Ureter (tissue), 1 donor: ENCODE data around the gene RPL31. TPM values are rescaled to one million over a fixed set of nuclear protein-coding genes. Genes with fewer than 3 reads are reported as not detected.

Experiments
- DNase-seq: peaks from one replicate; pipeline ENCODE4 v3.0.0-alpha.2; 2020; ENCODE audit warnings: low spot score
- total RNA-seq: library from RNA; stranded (reverse); gene quantifications from one replicate; pipeline ENCODE4 v1.2.4, GENCODE V29; 2023
- donor health status: DM: yes; HTN: yes; CAD: no.

The RPL31 gene
- total RNA-seq, 1 donor from 2014 or later, result 1,638 TPM

DNA sequence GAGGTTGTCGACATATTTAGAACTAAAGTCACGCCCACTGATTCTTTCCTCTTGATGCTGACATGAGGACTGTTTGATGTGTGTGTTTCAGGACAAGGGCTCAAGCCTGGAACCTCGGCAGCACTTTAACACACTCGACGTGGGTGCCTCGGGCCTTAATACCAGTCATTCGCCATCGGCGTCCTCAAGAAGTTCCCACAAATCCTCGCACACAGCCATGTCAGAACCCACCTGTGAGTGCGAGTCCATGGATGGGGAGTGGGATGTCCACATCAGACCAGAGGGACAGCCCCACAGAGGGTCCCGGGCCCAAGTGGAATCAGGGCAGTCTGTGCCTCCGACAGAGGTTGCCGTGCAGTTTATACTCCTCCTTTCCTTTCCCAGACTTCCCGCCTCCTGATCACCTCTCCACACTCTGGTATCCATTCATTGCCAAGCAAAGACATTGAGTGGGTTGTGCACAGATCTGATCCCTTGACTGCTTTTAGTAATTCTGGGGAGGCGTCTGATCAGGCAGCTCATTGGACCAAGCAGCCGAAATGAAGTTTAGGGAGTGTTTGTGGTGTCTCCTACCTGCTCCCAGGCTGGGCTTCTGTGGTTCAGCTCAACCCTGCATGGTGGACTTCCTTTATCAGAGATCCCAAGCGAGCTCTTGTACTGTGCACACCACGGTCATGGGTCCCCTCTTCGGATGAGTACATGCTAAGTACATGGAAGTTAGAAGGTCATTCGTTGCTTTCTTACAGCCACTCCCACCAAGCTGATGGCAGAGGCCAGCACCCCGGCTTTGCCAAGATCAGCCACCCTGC is 27.2 kb upstream of the RPL31 start:
- no peak for DNase-seq

DNA sequence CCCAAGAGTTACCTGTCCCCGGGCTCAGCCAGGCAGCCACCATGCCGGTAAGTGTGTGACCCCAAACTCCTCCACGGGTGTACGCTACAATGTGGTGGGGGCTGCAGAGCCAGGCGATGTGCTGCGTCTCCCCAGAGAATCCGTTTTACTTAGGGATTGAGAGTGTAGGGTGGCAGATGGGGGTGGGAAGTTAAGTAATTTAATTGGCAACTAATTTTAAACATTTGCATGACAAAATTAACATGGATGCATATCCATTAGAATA is 26.6 kb upstream of the RPL31 start:
- DNase-seq, result no peak

DNA sequence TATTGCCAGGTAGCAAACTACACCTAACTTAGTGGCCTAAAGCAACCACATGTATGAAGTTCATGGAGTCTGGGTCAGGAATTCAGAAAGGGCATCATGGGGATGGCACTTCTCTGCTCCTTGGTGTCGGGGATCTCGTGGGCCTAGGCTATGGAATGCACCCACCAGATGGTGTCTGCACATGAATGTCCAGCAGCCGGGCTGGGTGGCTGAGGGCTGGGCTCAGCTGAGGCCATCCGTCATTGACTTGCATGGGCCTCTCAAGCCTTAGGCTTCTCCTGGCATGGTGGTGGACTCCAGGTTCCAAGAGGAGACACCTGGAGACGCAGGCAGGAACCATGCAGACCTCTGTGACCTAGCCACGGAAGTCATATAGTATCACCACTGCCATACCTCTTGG is 26.0 kb upstream of the RPL31 start:
- DNase-seq, result no peak

DNA sequence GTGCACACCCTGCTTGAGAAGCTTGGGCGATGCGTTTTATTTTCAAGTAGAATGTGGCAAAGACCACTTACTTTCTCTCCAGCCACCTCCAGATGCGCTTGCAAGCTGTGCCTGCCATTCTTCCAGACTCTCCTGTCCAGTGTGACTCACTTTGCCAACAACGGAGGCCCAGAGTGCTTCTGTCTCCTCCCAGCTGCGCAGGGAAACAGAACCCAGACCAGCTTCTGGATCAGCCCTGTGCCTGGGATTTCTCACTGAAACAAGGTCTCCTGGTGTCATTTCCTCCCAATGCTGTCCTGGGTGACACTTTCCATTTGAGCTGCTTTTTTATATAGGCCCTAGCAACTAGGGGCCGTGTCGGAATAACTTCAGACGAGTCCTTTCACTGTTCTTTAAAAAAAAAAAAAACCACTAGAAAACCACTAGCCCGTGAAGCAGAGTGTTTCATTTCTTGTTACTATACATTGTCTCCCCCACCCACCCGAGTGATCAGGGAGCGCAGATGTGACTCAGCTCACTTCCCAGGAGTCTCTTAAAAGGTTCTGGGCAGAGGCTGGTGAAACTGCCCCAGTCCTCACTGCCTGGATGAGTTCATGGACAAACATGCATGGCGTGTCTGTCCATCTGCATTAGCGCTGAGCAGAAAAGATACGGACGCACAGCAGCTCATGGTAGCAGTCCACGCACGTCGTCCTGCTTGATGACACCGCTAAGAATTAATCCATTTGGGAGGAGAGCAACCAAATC is 25.3 kb upstream of the RPL31 start:
- DNase-seq, result no peak

DNA sequence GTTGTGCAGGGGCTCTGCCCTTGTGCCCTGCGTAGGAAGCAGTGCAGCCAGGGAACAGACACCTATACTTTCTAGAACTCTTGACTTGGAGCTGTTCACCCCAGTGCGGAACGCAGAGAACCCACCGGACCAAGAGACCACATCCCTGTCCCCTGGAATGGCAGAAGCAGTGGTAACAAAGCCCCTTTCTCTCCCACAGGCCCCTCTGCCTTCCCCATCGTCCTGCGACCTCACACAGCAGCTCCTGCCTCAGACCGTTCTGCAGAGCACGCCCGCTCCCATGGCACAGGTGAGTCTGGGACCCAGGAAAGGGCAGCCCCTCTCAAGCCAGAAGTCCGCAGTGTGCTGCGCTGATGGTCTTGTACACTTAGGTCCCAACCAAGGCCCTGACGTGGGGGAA is 24.6 kb upstream of the RPL31 start:
- no peak for DNase-seq

DNA sequence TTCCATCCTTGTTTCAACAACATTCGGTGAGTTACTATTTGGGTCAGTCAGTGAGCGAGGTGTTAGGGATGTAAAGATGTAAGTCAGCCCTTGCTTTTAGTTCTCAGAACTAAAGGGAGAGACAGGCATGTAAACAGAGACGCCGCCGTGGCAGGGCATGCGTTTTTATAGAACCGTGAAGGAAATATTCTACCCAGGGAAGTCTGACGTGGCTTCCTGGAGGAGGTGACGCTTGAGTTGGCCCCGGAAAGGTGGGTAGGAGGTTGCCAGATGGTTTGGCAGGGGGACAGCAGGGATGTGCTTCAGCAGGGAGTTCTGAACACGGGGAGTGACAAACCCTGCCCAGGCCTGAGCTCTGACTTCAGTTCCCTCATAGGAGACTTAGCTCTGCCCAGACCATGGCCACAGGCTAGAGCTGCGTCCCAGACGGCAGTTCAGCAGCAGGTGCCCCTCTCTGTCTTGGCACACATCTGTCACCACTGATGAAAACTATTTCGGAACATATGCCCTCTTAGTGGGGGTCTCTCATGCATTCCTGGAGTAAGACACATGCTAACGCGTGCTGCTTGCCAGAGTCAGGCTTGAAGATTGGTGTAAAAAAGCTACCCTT is 23.4 kb upstream of the RPL31 start:
- DNase-seq, result no peak

DNA sequence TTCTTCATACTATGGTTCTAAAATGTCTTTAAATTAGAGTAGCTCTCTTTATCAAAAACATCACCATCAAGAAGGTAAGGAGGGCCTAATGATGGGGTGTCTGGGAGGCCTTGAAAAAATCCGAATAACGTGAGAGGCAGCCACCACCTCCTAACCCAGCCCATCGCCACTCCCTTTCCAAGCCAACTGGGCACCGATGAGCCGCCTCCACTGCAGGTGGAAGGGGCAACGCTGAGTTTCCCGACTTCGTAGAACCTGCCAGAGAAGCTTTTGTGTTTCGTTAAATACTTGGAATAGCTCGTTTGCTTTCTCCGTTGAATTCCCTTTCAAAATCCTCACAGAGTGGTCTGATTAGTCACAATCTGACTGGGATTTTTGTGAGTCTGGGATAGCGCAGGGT is 22.0 kb upstream of the RPL31 start:
- DNase-seq, result no peak

DNA sequence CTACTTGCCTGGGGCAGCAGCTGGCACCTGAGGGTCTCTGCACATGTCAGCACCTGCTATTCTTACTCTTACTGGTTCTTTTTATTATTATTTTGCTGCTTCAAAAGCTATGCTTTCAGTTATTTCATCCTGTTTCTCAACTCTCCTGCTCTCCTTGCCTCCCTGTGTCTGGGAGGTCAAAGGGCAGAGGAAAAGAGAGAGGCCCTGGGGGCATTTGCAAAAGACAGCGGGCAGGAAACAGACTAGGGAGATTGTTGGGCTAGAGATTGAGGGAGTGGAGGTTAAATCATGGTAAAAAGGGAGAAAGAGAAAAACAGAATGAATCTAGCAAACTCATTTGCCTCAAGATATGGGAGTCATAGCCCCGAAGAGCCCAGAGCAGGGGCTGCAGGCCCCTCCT is 21.1 kb upstream of the RPL31 start:
- no peak for DNase-seq

DNA sequence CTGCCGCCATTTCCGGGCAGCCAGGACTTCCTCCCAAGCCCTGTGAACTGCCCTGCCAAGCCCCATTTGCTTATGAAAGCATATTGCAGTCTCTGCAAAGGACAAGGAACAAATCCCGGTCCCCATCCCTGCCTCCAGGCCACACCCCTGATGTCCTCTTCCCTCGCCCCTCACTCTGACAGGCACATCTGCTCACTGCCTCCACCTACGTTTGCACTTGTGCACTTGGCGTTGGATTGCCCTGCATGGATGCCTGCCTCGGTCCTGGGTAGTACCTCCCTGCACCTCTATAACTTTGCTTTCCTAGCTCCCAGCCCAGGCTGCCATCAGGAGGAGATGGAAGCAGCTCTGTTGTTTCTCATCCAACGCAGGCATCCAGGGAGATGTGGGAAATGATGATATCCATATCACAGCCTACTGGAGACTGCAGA is 19.6 kb upstream of the RPL31 start:
- DNase-seq, result no peak

DNA sequence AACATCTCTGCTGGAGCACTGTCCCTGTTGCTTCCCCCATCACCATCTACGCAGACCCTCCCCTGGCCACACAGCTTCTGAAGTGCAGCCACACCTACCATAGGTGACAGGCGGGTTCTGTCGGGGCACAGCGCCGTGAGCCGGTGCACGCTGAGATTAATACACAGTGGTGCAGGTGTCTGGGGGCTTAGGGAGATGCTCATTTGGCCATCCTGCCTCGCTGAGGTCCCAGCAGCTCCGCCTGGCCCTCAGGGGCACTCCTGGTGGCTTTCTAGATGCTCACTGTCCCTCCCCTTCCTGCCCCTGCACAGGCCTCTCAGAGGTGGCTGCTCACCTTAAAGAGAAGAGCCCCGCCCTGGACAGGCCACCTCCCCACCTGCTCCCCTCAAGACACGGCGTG is 18.9 kb upstream of the RPL31 start:
- no peak for DNase-seq

DNA sequence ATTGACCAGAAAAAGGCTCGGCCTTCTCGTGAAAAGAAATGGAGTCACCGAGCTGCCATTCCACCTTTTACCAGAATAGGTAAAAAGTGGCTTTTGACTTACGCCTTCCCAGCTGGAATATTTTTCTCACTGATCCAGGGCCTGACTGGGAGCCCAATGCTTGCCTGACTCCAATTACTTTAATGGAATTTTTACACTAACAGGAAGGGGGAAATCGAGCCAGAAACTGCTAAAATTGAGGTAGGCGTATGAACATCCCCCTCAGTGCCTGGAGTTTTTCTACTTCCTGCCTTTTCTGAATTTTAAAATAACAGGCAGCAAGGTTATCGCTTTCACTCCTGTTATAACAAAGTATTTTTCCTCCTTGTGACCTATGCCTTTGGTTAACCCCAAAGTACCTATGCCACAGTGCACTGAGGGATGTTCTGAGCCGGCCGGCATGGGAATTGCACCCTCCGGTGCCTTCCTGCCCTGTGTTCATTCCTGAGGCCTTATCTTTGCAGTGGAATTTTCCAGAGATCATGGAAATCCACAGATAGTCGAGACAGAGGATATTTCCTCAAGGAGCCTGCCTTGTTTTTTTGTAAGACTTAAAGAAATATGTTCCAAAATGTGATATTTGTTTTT is 18.3 kb upstream of the RPL31 start:
- no peak for DNase-seq

DNA sequence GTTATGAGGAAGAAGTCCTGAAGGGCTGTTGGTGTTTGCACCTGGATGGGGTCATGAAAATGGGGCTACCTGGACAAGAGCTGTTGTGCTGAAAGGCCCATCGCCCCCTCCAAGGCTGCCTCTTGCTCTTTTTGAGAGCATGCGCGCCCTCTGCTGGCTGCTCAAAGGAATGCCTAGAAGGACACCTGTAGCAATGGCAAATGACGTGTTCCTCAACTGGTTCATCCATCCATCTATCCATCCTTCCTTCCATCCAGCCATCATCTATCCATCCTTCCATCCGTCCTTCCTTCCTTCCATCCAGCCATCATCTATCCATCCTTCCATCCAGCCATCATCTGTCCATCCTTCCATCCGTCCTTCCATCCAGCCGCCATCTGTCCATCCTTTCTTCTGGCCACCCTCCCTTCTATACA is 17.2 kb upstream of the RPL31 start:
- DNase-seq, result peak; percentile 65

DNA sequence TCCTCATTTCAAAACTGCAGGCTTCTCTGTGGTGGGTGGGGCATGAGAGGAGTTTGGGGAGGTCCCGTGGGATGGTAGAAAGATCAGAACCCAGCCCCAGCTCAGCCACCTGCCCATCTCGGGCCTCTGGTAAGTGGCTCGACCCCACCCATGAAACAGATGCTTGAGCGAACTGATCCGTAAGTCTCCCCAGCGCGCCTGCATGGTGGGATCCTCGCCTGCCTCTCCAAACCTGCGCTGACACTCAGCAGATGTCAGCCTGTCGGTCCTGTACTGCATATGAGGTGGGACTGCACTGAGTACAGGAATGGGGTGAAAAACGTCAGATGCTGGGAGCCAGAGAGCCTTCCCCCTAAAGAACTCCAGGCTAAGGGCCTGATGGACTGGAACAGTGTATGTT is 15.9 kb upstream of the RPL31 start:
- DNase-seq, result no peak

DNA sequence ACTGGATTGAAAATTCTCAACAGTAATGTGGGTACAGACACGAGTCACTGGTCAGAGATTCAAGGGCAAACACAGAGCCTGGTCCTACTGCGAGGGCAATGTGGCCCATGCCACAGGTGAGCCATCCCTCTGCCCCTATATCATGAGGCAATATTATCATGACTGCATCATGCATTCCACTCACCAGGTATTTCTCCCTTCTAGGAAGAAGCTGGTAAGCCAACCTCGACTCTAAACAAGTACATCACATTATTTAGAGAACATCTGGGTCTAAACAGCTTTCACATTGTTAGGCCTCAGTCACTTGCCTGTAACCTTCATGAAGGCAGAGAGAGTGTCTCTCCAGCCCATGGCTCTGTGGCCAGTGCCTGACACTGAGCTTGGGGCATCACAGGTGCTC is 14.6 kb upstream of the RPL31 start:
- DNase-seq, result no peak

DNA sequence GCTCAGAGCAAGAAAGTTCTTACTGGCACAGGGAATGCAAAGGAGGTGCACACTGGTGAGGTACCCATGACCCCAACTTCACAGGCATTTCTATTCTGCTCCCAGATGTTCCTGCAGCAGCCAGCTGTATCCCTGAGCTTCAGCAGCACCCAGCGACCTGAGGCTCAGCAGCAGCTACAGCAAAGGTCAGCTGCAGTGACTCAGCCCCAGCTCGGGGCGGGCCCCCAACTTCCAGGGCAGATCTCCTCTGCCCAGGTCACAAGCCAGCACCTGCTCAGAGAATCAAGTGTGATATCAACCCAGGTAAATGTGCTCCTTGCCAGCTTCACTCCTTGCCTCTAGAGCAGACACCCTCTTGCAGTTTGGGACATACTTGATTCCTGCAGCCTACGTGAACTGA is 14.1 kb upstream of the RPL31 start:
- no peak for DNase-seq

DNA sequence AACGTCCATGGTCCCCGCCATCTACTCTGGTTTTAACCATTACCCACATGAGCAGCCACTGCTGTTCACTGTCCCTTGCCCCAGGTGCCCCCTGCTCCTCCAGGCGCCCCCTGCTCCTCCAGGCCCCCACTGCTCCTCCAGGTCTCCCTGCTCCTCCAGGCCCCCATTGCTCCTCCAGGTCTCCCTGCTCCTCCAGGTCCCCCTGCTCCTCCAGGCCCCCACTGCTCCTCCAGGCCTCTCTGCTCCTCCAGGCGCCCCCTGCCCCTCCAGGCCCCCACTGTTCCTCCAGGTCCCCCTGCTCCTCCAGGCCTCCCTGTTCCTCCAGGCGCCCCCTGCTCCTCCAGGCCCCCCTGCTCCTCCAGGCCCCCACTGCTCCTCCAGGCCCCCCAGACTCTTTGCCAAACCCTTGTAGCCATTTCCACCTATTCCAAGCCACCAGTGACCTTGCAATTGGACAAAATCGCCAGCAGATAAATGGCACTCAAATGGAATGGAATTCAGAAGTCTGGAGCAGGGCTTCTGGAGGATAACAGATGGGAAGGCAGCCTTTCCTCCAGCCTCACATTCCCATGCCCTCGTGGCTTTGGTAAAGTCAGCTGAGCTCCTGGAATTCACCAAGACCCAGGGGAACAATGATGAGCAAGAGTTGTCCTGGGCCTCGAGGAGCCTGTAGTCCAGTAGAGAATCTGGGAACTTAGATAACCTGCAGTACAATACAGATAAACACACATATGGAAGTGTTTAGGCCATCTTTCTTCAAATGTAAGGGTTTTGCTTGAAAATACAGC is 13.3 kb upstream of the RPL31 start:
- DNase-seq, result no peak

DNA sequence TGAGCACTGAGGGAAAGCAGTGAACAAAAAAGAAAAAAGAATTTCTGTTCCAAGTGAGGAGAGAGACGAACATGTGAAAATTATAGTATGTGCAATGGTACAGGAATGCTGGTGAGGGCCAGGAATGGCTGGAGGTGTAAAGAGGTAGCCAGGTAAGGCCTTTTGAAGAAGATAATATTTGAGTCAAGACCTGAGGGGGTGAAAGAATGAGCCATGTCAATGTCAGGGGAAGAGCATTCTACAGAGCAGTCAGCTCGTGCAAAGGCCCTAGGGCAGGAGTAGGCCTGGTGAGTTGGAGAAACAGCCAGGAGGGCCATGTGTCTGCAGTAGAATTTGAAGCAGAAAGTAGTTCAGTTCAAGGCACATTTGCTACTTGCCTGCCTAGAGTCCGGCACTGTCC is 12.4 kb upstream of the RPL31 start:
- no peak for DNase-seq

DNA sequence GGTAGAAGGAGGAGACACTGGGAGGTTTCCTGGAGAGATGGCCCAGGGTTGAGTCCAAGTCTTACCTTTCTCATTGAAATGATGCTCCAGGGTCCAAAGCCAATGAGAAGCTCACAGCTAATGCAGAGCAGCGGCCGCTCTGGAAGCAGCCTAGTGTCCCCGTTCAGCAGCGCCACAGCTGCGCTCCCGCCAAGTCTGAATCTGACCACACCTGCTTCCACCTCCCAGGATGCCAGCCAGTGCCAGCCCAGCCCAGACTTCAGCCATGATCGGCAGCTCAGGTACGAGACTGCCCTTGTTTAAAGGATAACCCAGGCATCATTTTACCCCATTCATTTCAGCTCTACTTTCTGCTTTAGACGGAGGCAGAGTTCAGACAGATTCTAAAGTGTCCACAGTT is 11.9 kb upstream of the RPL31 start:
- no peak for DNase-seq

DNA sequence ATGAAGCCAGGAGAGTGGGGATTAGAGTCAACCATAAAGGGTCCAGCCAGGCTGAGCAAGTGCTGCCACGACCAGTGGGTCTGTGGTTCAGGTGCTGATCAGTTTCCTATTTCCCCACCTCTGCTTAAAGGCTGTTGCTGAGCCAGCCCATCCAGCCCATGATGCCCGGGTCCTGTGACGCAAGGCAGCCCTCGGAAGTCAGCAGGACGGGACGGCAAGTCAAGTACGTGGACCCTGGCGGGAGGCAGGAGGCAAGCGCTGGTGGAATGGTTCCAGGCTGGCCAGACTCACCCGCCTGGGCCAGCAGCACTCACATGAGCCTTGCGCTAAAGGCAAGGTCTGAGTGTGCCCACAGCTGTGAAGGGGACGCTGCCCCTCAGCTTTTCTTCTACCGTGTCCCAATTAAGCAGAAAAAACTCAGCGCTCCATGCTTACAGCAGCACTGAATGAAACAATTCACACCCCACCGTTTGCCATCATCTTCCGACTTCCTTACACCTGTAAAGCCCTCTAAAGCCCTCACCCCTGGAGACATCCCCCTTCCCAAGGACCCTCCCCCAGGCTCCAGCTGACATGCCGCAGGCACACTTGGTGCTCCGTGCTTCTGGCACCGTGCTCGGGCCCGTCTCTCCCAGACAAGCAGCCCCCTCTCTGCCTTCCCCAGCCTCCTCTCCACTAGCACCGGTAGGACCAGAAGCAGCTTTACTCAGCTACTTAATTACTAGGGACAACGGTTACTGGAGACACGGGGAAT is 11.3 kb upstream of the RPL31 start:
- DNase-seq, result no peak

DNA sequence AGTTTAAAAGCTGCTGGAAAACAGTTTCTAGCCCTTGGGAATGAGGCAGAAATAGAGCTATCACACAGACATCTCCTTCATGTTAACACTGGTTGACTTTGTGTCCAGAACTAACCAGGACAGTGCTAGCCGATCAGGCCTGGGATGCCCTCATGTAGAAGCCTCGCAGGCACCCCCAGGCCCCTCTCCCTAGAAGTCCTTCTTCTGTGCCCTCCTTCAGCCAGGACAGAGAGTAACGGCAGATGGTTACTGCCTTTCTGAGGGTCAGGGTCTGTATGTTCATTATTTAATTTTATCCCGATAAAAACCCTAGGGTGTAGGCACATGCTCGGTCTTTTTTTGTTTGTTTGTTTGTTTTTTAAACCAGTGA is 10.7 kb upstream of the RPL31 start:
- no peak for DNase-seq

DNA sequence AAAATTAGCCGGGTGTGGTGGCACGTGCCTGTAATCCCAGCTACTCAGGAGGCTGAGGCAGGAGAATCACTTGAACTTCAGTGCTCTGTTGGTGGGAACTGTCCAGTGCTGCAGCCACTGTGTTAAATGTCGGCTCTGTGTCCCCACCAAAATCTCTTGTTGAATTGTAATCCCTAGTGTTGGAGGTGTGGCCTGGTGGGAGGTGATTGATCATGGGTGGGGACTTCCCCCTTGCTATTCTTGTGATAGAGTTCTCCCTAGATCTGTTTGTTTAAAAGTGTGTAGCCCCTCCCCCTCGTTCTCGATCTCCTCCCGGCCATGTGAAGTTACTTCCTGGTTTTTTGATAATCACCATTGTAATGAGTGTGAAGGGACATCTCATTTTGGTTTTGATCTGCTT is 9.8 kb upstream of the RPL31 start:
- DNase-seq, result no peak
